ENCODE data around the gene PKP4.

Gene PKP4

GRCh38 chr2:158718851-158719250 is 262.1 kb downstream of the PKP4 start:
- DNase-seq (ENCODE audit: low read depth in 2 of 2), result no peak

DNA sequence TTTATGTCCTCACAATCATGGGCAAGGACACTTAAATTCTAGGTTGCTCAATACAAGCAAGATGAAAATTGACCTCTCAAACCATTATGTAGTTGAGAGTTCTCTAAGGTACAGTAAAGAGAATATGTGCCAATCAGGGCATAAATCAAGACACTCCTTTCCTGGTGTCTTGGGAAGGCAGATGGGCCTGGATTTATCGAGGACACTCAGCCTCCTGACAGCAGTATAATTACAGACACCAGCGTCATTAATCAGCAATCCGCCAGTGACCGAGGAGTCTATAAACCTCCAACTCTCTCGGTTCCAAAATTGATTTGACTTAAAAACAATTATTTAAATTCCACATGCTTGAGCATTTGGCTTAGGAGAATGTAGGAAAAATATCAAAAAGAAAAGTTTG is 262.7 kb downstream of the PKP4 start:
- no peak for DNase-seq (ENCODE audit: low read depth in 2 of 2)

DNA sequence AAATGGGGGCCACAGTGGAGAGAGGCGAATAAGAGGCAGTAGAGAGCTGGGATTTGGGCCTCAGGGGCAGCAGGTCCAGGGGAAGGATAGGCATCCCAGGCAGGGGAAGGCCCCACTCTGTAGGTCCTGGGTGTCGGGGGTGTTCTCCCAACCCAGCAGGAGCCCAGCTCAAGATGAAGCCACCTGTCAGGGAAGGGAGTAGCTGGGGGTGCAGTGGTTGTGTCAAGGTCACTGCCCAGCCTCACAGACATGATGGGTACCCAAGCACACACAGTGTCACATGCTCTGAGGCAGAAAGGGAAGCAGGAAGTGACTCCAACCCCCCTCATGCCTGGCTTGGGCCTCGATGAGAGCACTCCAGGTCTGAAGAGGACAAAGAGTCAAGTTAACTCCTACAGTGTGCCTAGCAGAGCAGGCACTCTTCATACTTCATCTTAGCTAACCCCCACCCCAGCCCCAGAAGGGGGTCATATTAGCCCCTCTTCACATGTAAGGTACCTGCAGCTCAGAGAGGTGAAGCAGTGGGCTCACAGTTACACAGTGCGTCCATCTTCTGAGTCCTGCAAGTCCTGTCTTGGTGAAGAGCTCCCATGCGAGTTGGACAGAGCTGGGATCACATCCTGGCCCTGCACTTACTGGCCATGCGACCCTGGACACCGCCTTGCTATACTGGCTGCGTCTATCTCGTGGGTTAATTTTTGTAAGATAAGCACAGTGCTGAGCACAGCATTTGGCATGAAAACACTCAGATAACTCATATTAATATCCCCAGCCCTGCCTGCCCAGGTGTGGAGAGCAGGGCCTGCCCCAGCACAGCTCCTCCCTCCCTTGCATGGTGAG is 265.7 kb downstream of the PKP4 start:
- no peak for DNase-seq (ENCODE audit: low read depth in 2 of 2)

DNA sequence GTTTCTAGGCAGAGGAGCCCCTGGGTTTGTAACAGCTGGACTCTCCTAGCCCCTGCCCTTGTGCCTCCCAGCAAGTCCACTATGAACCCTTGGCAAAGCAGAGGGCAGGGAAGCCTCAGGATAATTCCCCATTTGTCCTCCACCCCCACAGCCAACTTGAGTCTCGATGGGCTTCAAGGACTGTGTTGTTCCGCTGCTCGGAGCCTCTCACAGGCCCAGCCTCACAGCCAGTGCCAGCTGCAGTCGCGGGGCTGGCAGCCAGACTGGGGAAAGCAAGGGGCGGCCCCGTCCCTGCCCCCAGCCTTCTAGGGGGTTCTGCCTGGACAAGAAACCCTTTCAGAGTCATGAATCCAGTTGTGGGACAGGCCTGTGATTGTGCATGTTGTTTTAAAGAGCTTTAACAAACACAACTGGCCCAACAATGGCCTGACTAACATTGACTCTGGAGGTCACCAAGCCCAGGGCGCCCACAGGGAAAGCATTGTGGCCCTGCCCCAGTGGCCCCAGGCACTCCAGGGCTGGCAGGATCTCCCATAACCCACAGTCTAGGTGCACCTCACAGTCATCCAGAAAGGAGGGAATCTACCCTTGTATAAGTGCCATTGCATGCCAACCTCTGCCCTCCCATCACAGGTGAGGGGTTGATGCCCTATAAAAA is 266.6 kb downstream of the PKP4 start:
- DNase-seq (ENCODE audit: low read depth in 2 of 2), result no peak

DNA sequence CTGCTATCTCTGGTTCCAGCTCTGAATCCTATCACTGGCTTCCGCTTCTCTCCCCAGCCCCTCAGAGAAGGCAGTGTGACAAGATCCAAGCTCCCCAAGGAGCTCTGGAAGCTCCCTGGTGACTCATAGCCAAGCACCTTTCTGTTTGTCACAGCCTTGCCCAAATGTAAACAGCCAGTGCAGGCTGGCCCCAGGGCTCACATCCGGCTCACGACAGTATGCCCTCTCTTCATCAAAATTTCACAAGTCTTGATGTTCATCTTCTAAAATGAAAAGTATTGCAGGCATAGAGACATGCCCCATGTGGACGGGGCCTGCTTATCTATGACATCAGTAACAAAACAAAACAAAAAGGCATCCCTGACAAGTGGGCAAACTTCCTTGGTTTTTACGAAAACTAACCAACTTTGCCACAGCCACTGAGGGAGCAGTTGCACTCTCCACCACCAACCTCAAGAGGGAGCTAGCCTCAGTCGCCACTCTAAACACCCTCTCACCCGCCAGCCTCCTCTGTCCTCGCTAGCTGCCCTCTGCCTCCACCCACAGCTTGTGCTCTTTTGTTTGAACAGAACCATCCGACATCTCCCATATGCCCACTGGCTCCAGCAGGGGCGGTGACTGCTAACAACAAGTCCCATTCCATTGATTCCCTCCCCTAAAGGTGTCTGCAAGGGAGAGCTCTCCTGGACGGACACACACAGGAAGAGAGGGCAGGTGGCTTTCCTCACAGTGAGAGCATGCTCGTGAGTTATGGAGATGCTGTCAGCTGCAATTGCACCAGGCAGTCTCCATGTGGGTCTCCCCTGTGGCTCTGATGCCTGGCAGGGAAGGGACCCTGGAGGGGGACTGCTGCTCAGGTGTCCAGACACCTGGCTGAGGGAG is 267.4 kb downstream of the PKP4 start:
- no peak for DNase-seq (ENCODE audit: low read depth in 2 of 2)

GRCh38 chr2:158724803-158725381 is 268.1 kb downstream of the PKP4 start:
- no peak for DNase-seq (ENCODE audit: low read depth in 2 of 2)

DNA sequence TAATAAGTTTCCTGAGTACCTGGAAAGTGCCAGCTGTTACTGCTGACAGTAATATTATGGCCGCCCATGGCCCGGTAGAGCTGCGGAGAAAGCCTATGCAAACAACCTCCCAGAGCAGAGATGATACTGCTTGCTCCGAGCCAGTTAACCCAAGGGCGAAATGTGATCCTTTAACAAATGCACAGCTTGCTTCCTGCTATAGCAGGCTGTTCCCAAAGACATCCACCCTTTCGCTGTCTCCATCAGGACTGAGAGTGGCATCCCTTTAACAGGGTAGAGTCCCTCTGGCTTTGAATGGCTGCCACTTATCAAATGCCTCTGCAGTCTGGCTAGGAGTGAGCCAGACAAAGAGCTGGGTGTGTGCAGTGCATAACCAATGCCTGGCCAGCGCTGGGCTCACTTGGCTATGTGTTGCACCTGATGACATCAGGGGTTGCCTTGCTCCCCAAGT is 268.7 kb downstream of the PKP4 start:
- DNase-seq (ENCODE audit: low read depth in 2 of 2), result no peak

DNA sequence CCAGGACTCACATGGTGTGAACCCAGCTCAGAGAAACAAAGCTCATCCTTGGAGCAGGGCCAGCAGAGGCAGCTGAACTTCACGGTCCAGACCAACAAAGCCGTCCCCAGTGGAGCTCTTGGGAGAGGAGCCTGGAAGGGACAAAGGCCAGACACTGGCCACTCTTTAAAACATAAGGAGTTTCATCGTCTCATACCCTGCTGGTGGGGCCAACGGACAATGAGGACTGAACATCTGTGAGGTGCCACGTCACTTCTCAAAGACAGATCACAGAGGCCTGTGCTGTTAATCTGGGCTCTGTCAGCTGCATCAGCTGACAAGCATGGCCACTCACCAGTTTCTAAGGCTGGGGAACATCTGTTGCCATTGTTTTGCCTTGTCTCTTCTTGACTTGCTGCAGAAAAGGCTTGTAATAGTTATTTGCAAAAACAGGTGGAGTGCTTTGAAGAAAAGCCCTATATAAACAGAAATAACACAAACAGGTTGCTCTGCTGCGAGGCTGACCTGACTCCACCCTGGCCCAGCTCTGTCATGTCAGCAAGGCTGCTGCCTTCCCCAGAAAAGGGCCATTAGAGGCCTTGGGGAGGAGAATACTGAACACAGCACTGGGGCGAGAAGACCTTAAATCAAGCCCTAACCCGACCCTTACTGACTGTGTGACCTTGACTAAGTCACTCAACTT is 270.3 kb downstream of the PKP4 start:
- no peak for DNase-seq (ENCODE audit: low read depth in 2 of 2)

GRCh38 chr2:158728422-158728821 is 271.7 kb downstream of the PKP4 start:
- no peak for DNase-seq (ENCODE audit: low read depth in 2 of 2)

DNA sequence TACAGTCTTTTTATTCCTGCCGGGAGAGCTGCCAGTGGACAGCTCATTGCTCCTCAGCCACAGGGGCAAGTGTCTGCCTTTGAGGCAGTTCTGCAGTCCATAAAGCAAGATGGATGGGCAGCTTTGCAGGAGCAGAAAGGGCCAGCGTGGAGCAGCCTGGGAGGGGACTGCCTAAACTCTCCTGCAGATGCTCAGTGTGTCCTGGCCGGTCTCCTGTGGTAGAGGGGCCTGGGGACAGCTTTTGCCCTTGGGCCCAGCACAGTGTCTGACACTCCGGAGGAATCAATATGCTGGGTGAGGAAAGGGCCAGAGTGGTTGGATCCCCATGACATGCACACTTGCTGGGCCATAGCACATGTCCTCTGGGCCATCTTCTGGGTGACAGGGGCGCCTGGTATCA is 272.7 kb downstream of the PKP4 start:
- no peak for DNase-seq (ENCODE audit: low read depth in 2 of 2)

- DNase-seq (ENCODE audit: low read depth in 2 of 2), result no peak
Measured at GRCh38 chr2:158729873-158730620, 273.3 kb downstream of the PKP4 start.

- no peak for DNase-seq (ENCODE audit: low read depth in 2 of 2)
Measured at GRCh38 chr2:158730621-158731140, 273.9 kb downstream of the PKP4 start.

DNA sequence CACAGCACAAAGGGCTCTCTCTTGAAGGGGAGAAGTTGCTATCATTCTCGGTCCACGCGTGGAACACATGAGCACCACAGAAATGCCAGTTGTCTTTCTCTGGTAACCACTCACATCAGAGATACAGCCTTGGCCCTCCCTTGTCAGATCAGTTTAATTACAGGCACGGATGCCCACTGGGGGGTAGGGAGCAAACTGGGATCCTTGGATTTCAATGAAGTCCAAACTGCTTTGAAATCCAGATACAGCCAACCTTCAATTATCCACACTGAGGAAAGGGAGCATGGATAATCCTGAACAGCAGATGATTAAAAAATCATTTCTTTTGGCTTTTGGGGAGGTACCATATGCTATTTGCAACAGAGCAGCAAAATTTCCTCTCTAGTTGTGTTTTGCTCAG is 274.6 kb downstream of the PKP4 start:
- DNase-seq (ENCODE audit: low read depth in 2 of 2), result no peak
